NCI-H526 treated with DMSO at 0.1 percent for 48 hours (cell line): ENCODE data around the gene HOXB9.

Experiments
- DNase-seq: peaks from one replicate; lab custom pipeline; 2025; lab: John Stamatoyannopoulos, UW

The HOXB9 gene

GRCh38 chr17:48639136-48639535 is 13.0 kb upstream of the HOXB9 start:
- no peak for DNase-seq

GRCh38 chr17:48637323-48638260 is 11.4 kb upstream of the HOXB9 start:
- DNase-seq: no peak

GRCh38 chr17:48636177-48637018 is 10.2 kb upstream of the HOXB9 start:
- peak; percentile 79 for DNase-seq

GRCh38 chr17:48634493-48635208 is 8.5 kb upstream of the HOXB9 start:
- DNase-seq: no peak

- no peak for DNase-seq
Observed at GRCh38 chr17:48633266-48633677, 7.1 kb upstream of the HOXB9 start.

- no peak for DNase-seq
Observed at GRCh38 chr17:48632579-48633265, 6.6 kb upstream of the HOXB9 start.

GRCh38 chr17:48631693-48632578 is 5.8 kb upstream of the HOXB9 start:
- no peak for DNase-seq

- DNase-seq: no peak
Observed at GRCh38 chr17:48630925-48631692, 5.0 kb upstream of the HOXB9 start.

- DNase-seq: no peak
Observed at GRCh38 chr17:48630009-48630924, 4.1 kb upstream of the HOXB9 start.

- no peak for DNase-seq
Observed at GRCh38 chr17:48629411-48629759, 3.2 kb upstream of the HOXB9 start.

- DNase-seq: no peak
Observed at GRCh38 chr17:48628649-48629410, 2.7 kb upstream of the HOXB9 start.

GRCh38 chr17:48627623-48628521 is 1.7 kb upstream of the HOXB9 start:
- no peak for DNase-seq

GRCh38 chr17:48627118-48627597 is 1.0 kb upstream of the HOXB9 start:
- no peak for DNase-seq

- DNase-seq: peak; percentile 47
Observed at GRCh38 chr17:48625495-48626244, 488 bp downstream of the HOXB9 start.

- no peak for DNase-seq
Observed at GRCh38 chr17:48624544-48625494, 1.3 kb downstream of the HOXB9 start.
